ENCODE results near the gene HOXB8.
A peak's percentile ranks its signal among the peaks of the same experiment; 100 is the strongest.

- TF ChIP-seq CTCF (IDR thresholded peaks at IDR 0.05 in 2 of 3, conservative IDR thresholded peaks at IDR 0.05 in 1 of 3; ENCODE audit: control insufficient read depth in 2 of 3, extremely low read depth in 1 of 3, insufficient read depth in 1 of 3, low read depth in 3 of 3, low read length in 3 of 3), result peak; percentile 94 to 97 (median 96)
- no peak for TF ChIP-seq RCOR1 (conservative IDR thresholded peaks at IDR 0.05; ENCODE audit: low read depth, low read length)
- no peak for TF ChIP-seq SIN3A (IDR thresholded peaks at IDR 0.05; ENCODE audit: low read depth, low read length)
- TF ChIP-seq MTA2 (IDR thresholded peaks at IDR 0.05; ENCODE audit: low read depth), result no peak
- TF ChIP-seq ESRRA (IDR thresholded peaks at IDR 0.05; ENCODE audit: low read length), result 0 out of 2 replicates have a peak, but pooled peaks have one; percentile 28
- TF ChIP-seq TAF1 (IDR thresholded peaks at IDR 0.05; ENCODE audit: borderline replicate concordance, low read depth, low read length), result no peak
Measured at GRCh38 chr17:48618256-48618896, 3.3 kb upstream of the HOXB8 start.
